K562 (cell line): Measurements from ENCODE around the gene CCNYL1. TPM values are rescaled to one million over a fixed set of nuclear protein-coding genes. Genes with fewer than 3 reads are reported as not detected.

ENCODE experiments used
- ARNT ChIP-seq, 2 experiments: fragments of 450-650 bp; IDR thresholded peaks; 2 replicates each; pipeline ENCODE4 v1.6.1; 2016; ENCODE audit warnings: mild to moderate bottlenecking in 1 of 2
- CREB1 ChIP-seq, 2 experiments: sonication (generic) in 1 of 2; formaldehyde crosslinking in 1 of 2; IDR thresholded peaks; 2 replicates each; pipeline versions ENCODE4 v1.6.1 to v1.8.0; 2012 to 2022; ENCODE audit warnings: inconsistent platforms in 1 of 2, mild to moderate bottlenecking in 1 of 2, missing genetic modification reagents in 1 of 2, moderate library complexity in 1 of 2
- ETS2 ChIP-seq: IDR thresholded peaks from 2 replicates; pipeline ENCODE4 v1.6.1; 2016; ENCODE audit warnings: borderline replicate concordance, missing genetic modification characterization, mild to moderate bottlenecking, moderate library complexity, missing compliant biosample characterization; ENCODE audit not compliant: poor library complexity, severe bottlenecking
- FOXJ3 ChIP-seq: sonication (generic); formaldehyde crosslinking; IDR thresholded peaks from 2 replicates; pipeline ENCODE4 v1.4.0; 2020; ENCODE audit warnings: mild to moderate bottlenecking, missing genetic modification reagents
- GTF2A2 ChIP-seq: IDR thresholded peaks from 2 replicates; pipeline ENCODE4 v1.6.1; 2016; ENCODE audit warnings: mild to moderate bottlenecking, missing genetic modification characterization, missing compliant biosample characterization
- KAT8 ChIP-seq: fragments of 450-650 bp; IDR thresholded peaks from 2 replicates; pipeline ENCODE4 v1.6.1; 2016; ENCODE audit warnings: low read depth, mild to moderate bottlenecking
- NR2C2 ChIP-seq, 2 experiments: fragments of 200-800 bp in 1 of 2; sonication (Bioruptor generic) in 1 of 2; sonication (generic) in 1 of 2; formaldehyde crosslinking in 1 of 2; IDR thresholded peaks; 2 replicates each; pipeline versions ENCODE4 v1.6.1 to v1.8.0; 2016 to 2022; ENCODE audit warnings: mild to moderate bottlenecking in 1 of 2, missing compliant biosample characterization in 1 of 2, missing genetic modification characterization in 1 of 2, missing genetic modification reagents in 1 of 2
- RHOXF2B ChIP-seq: fragments of 250-450 bp; sonication (Bioruptor Pico); conservative IDR thresholded peaks from 2 replicates; pipeline ENCODE4 v1.5.1; 2021
- SRSF7 ChIP-seq: fragments of 200-400 bp; formaldehyde crosslinking; optimal IDR thresholded peaks from 2 replicates; pipeline ENCODE3; 2017; ENCODE audit warnings: mild to moderate bottlenecking, low read depth, low read length
- SRSF9 ChIP-seq: fragments of 200-400 bp; formaldehyde crosslinking; IDR thresholded peaks from 2 replicates; pipeline ENCODE4 v1.6.1; 2017; ENCODE audit warnings: low read depth, low read length, borderline replicate concordance
- ZNF133 ChIP-seq: fragments of 250-450 bp; sonication (Bioruptor Pico); IDR thresholded peaks from 2 replicates; pipeline ENCODE4 v1.4.0; 2020; ENCODE audit warnings: mild to moderate bottlenecking
- ZNF24 ChIP-seq: fragments of 450-650 bp; IDR thresholded peaks from 2 replicates; pipeline ENCODE4 v1.6.1; 2016
- ZNF3 ChIP-seq: fragments of 250-450 bp; sonication (Bioruptor Pico); IDR thresholded peaks from 2 replicates; pipeline ENCODE4 v1.5.0; 2021; ENCODE audit warnings: mild to moderate bottlenecking, moderate library complexity
- ZNF764 ChIP-seq: fragments of 250-450 bp; sonication (Bioruptor Pico); IDR thresholded peaks from 2 replicates; pipeline ENCODE4 v1.4.0; 2020; ENCODE audit warnings: low read depth, mild to moderate bottlenecking, moderate library complexity
- polyA plus RNA-seq, 8 experiments: library from polyadenylated mRNA; depleted of rRNA in 4 of 8; stranded (reverse) in 5 of 8; unstranded in 3 of 8; fragments of >200 nt; fragmentation: Nextera tagmentation in 2 of 8; fragmentation: Illumina TruSeq in 1 of 8; extraction: Ambion mirVana in 2 of 8; extraction: Trizol in 1 of 8; gene quantifications; 2 replicates each; pipeline versions ENCODE4 v1.2.1 to v1.2.3, GENCODE V29; 2011 to 2014; ENCODE audit warnings: inconsistent platforms in 1 of 8, missing spikeins in 1 of 8
- total RNA-seq, 7 experiments: library from RNA; depleted of rRNA in 6 of 7; stranded (reverse); fragments of >200 nt in 6 of 7; fragmentation: Illumina TruSeq in 2 of 7; extraction: Trizol in 2 of 7; gene quantifications; 2 replicates each; pipeline versions ENCODE4 v1.2.1 to v1.2.3, GENCODE V29; 2011 to 2021; ENCODE audit warnings: low replicate concordance in 1 of 7
- TF ChIP-seq, protein P1 (sequence below): fragments of 450-650 bp; IDR thresholded peaks from 2 replicates; pipeline ENCODE4 v1.6.1; 2016; ENCODE audit warnings: missing biosample characterization, missing genetic modification characterization
- TF ChIP-seq, protein P2 (sequence below): fragments of 250-450 bp; sonication (Bioruptor Pico); IDR thresholded peaks from 2 replicates; pipeline ENCODE4 v1.9.0; 2021; ENCODE audit warnings: mild to moderate bottlenecking
- TF ChIP-seq, protein P3 (sequence below): fragments of 450-650 bp; IDR thresholded peaks from 2 replicates; pipeline ENCODE4 v1.6.1; 2016; ENCODE audit warnings: mild to moderate bottlenecking
- TF ChIP-seq, protein P4 (sequence below): fragments of 250-450 bp; sonication (Bioruptor Pico); IDR thresholded peaks from 2 replicates; pipeline ENCODE4 v1.8.0; 2021; ENCODE audit warnings: moderate library complexity, mild to moderate bottlenecking, inconsistent platforms
- TF ChIP-seq, protein P5 (sequence below): sonication (generic); formaldehyde crosslinking; IDR thresholded peaks from 2 replicates; pipeline ENCODE4 v1.9.0; 2022; ENCODE audit warnings: mild to moderate bottlenecking, missing genetic modification reagents
- TF ChIP-seq, protein P6 (sequence below): fragments of 450-650 bp; IDR thresholded peaks from 2 replicates; pipeline ENCODE4 v1.6.1; 2016

Gene CCNYL1
- total and polyA plus RNA-seq, 9 of the 15 experiments (the other 6 are each of a cell fraction or from before 2014, with no cell fraction given): 1.9 to 7.5 (median 4.7) TPM

DNA sequence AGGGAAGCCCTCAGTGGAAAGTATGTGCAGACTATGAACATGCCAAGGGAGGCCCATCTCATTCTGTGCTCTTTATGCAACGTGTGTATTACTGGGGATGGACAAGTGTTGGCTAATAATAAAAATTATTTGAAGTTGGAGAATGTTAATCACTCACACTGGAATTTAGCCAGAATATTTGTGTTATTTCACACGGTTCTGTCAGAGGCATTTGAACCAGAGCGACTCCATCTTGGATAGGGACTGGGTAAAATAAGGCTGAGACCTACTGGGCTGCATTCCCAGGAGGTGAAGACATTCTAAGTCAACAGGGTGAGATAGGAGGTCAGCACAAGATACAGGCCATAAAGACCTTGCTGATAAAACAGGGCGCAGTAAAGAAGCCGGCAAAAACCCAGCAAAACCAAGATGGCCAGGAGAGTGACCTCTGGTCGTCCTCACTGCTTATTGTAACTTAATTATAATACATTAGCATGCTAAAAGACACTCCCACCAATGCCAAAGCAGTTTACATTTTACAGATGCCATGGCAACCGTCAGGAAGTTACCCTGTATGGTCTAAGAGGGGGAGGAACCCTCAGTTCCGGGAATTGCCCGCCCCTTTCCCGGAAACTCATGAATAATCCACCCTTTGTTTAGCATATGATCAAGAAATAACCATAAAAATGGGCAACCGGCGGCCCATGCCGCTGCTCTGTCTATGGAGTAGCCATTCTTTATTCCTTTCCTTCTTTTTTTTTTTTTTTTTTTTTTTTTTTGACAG, 60.8 kb downstream of the CCNYL1 start (continued):
- TF ChIP-seq, protein P1, sequence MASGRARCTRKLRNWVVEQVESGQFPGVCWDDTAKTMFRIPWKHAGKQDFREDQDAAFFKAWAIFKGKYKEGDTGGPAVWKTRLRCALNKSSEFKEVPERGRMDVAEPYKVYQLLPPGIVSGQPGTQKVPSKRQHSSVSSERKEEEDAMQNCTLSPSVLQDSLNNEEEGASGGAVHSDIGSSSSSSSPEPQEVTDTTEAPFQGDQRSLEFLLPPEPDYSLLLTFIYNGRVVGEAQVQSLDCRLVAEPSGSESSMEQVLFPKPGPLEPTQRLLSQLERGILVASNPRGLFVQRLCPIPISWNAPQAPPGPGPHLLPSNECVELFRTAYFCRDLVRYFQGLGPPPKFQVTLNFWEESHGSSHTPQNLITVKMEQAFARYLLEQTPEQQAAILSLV (tag): peak; percentile 100
- TF ChIP-seq, protein P2, sequence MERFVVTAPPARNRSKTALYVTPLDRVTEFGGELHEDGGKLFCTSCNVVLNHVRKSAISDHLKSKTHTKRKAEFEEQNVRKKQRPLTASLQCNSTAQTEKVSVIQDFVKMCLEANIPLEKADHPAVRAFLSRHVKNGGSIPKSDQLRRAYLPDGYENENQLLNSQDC (CRISPR knock-in tag): peak; percentile 94
- TF ChIP-seq, protein P3, sequence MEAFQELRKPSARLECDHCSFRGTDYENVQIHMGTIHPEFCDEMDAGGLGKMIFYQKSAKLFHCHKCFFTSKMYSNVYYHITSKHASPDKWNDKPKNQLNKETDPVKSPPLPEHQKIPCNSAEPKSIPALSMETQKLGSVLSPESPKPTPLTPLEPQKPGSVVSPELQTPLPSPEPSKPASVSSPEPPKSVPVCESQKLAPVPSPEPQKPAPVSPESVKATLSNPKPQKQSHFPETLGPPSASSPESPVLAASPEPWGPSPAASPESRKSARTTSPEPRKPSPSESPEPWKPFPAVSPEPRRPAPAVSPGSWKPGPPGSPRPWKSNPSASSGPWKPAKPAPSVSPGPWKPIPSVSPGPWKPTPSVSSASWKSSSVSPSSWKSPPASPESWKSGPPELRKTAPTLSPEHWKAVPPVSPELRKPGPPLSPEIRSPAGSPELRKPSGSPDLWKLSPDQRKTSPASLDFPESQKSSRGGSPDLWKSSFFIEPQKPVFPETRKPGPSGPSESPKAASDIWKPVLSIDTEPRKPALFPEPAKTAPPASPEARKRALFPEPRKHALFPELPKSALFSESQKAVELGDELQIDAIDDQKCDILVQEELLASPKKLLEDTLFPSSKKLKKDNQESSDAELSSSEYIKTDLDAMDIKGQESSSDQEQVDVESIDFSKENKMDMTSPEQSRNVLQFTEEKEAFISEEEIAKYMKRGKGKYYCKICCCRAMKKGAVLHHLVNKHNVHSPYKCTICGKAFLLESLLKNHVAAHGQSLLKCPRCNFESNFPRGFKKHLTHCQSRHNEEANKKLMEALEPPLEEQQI: no peak
- peak; percentile 98 for TF ChIP-seq ZNF133
- no peak for TF ChIP-seq SRSF7
- peak; percentile 98 for TF ChIP-seq ETS2 (tag)
- TF ChIP-seq NR2C2 (CRISPR knock-in tag; IDR thresholded peaks at IDR 0.05): no peak
- TF ChIP-seq NR2C2 (tag; IDR thresholded peaks at IDR 0.05): peak; percentile 96
- TF ChIP-seq GTF2A2: peak; percentile 100
- TF ChIP-seq KAT8: no peak
- TF ChIP-seq, protein P4, sequence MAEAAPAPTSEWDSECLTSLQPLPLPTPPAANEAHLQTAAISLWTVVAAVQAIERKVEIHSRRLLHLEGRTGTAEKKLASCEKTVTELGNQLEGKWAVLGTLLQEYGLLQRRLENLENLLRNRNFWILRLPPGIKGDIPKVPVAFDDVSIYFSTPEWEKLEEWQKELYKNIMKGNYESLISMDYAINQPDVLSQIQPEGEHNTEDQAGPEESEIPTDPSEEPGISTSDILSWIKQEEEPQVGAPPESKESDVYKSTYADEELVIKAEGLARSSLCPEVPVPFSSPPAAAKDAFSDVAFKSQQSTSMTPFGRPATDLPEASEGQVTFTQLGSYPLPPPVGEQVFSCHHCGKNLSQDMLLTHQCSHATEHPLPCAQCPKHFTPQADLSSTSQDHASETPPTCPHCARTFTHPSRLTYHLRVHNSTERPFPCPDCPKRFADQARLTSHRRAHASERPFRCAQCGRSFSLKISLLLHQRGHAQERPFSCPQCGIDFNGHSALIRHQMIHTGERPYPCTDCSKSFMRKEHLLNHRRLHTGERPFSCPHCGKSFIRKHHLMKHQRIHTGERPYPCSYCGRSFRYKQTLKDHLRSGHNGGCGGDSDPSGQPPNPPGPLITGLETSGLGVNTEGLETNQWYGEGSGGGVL (CRISPR knock-in tag): peak; percentile 98
- TF ChIP-seq ZNF3: peak; percentile 83
- TF ChIP-seq SRSF9: no peak
- TF ChIP-seq, protein P5, sequence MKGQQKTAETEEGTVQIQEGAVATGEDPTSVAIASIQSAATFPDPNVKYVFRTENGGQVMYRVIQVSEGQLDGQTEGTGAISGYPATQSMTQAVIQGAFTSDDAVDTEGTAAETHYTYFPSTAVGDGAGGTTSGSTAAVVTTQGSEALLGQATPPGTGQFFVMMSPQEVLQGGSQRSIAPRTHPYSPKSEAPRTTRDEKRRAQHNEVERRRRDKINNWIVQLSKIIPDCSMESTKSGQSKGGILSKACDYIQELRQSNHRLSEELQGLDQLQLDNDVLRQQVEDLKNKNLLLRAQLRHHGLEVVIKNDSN (CRISPR knock-in tag): no peak
- peak; percentile 82; the same call in 1 of the 2 replicates for TF ChIP-seq FOXJ3 (CRISPR knock-in tag)
- TF ChIP-seq ZNF764 (CRISPR knock-in tag): peak; percentile 78; the same call in 1 of the 2 replicates
- TF ChIP-seq CREB1 (IDR thresholded peaks at IDR 0.05): no peak
- TF ChIP-seq CREB1 (CRISPR knock-in tag; IDR thresholded peaks at IDR 0.05): no peak
- no peak for TF ChIP-seq ARNT (IDR thresholded peaks at IDR 0.05)
- no peak for TF ChIP-seq ZNF24
- peak; percentile 98 for TF ChIP-seq RHOXF2B
- TF ChIP-seq, protein P6, sequence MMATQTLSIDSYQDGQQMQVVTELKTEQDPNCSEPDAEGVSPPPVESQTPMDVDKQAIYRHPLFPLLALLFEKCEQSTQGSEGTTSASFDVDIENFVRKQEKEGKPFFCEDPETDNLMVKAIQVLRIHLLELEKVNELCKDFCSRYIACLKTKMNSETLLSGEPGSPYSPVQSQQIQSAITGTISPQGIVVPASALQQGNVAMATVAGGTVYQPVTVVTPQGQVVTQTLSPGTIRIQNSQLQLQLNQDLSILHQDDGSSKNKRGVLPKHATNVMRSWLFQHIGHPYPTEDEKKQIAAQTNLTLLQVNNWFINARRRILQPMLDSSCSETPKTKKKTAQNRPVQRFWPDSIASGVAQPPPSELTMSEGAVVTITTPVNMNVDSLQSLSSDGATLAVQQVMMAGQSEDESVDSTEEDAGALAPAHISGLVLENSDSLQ: no peak; the same call in 1 of the 2 replicates
